ENCODE results near the gene CEP57.
"Not testable (repeated sequence)": the region's sequence is repeated elsewhere in the genome, so short reads cannot be mapped to it uniquely, and the experiment has no call there.

CEP57 gene

GRCh38 chr11:95863486-95864140 lies 73.3 kb downstream of the CEP57 start:
- no peak for DNase-seq

DNA sequence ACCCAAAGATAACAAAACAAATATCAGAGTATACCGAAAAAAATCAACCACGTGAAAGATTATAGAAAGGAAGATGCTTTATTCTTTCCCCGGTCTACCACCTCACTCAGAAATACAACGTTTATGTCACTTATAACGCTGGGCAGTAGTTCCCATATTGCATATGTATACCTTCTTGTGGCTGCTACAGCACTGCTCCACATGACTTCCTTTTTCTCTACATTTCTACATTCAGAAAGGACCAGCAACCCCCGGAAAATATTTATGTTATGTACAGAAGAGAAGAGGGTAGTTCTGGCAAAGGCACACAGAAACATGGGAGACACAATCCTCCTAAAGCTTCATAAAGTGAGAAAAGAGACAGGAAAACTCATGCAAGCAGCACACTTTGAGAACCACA lies 76.8 kb downstream of the CEP57 start:
- DNase-seq: peak; percentile 21 to 43

GRCh38 chr11:95870877-95871276 lies 80.6 kb downstream of the CEP57 start:
- DNase-seq: not testable (repeated sequence)

GRCh38 chr11:95877291-95877690 lies 87.0 kb downstream of the CEP57 start:
- DNase-seq: no peak
